Calu3 (cell line): ENCODE measurements around the gene DMRTC1B. TPM values are rescaled to one million over a fixed set of nuclear protein-coding genes. Genes with fewer than 3 reads are reported as not detected.
"Not testable (repeated sequence)": the region's sequence is repeated elsewhere in the genome, so short reads cannot be mapped to it uniquely, and the experiment has no call there.

ENCODE experiments used
- BruUV-seq: library from RNA; stranded (reverse); fragments of 400-500 nt; replicated peaks from 2 replicates; lab custom pipeline; 2021; lab: Mats Ljungman, UMichigan
- CTCF ChIA-PET: fragments of 300-600 bp; sonication (Branson Sonifier 250); formaldehyde crosslinking; loops from one replicate; lab custom pipeline; 2022; ENCODE audit warnings: antibody characterized with exemption; lab: Charles Lee
- DNase-seq: peaks from one replicate; pipeline ENCODE4 v3.0.0; 2022
- H3K27ac Mint-ChIP-seq: one replicate; pipeline ENCODE4 v1.8.0; 2022; ENCODE audit warnings: mixed read lengths; ENCODE audit not compliant: unreplicated experiment
- H3K27me3 Mint-ChIP-seq: one replicate; pipeline ENCODE4 v1.8.0; 2022; ENCODE audit warnings: mixed read lengths; ENCODE audit not compliant: unreplicated experiment
- H3K36me3 Mint-ChIP-seq: one replicate; pipeline ENCODE4 v1.8.0; 2022; ENCODE audit warnings: mild to moderate bottlenecking, moderate library complexity, mixed read lengths; ENCODE audit not compliant: insufficient read depth, unreplicated experiment
- H3K4me1 Mint-ChIP-seq: one replicate; pipeline ENCODE4 v1.8.0; 2022; ENCODE audit warnings: mild to moderate bottlenecking, low read depth, mixed read lengths; ENCODE audit not compliant: unreplicated experiment
- H3K4me3 Mint-ChIP-seq: one replicate; pipeline ENCODE4 v1.8.0; 2022; ENCODE audit warnings: mild to moderate bottlenecking, low read depth, moderate library complexity, mixed read lengths; ENCODE audit not compliant: unreplicated experiment
- H3K9me3 Mint-ChIP-seq: one replicate; pipeline ENCODE4 v1.8.0; 2022; ENCODE audit warnings: low read depth, mixed read lengths; ENCODE audit not compliant: unreplicated experiment
- intact Hi-C: fragments of 100-400 bp; cut with micrococcal nuclease; formaldehyde crosslinking; loops from one replicate; pipeline ENCODE4 v1.10.0; 2022; ENCODE audit not compliant: unreplicated experiment
- total RNA-seq: library from RNA; stranded (reverse); gene quantifications from 2 replicates; pipeline ENCODE4 v1.2.3, GENCODE V29; 2022

The DMRTC1B gene
- total RNA-seq, 1 experiment from 2014 or later = not detected

- intact Hi-C loops, DNase-seq, H3K36me3 Mint-ChIP-seq, H3K9me3 Mint-ChIP-seq, H3K4me3 Mint-ChIP-seq, CTCF ChIA-PET, H3K4me1 Mint-ChIP-seq, H3K27me3 Mint-ChIP-seq, H3K27ac Mint-ChIP-seq, BruUV-seq: not testable (repeated sequence)
Measured at GRCh38 chrX:72889740-72890139, 113.0 kb downstream of the DMRTC1B start.

Other genes starting within 250 kb of the DMRTC1B start
- 52.0 and 52.5 TPM in 2 replicates for gene HDAC8, start 204.0 kb upstream of the DMRTC1B start, total RNA-seq
- 7.4 and 7.8 TPM in 2 replicates for gene PHKA1, start 62.6 kb upstream of the DMRTC1B start, total RNA-seq
- not detected in 2 replicates for gene FAM236B, start 5.8 kb downstream of the DMRTC1B start, total RNA-seq
- gene FAM236D, start 31.3 kb downstream of the DMRTC1B start, total RNA-seq = not detected in 2 replicates
- gene FAM236C, start 135.7 kb downstream of the DMRTC1B start, total RNA-seq = not detected in 2 replicates
- gene FAM236A, start 161.3 kb downstream of the DMRTC1B start, total RNA-seq = not detected in 2 replicates
- not detected in 2 replicates for gene DMRTC1, start 166.9 kb downstream of the DMRTC1B start, total RNA-seq
- gene PABPC1L2B, start 226.0 kb downstream of the DMRTC1B start, total RNA-seq = not detected in 2 replicates